ENCODE results near the gene BAG2. TPM values are rescaled to one million over a fixed set of nuclear protein-coding genes. Genes with fewer than 3 reads are reported as not detected.

BAG2 gene
- total and polyA plus RNA-seq, 2 of the 4 experiments (the other 2 are of a cell fraction), result 8.1 to 10.0 TPM

- H3K27ac ChIP-seq (ENCODE audit: insufficient read depth, low read length), result peak overlapping the region; percentile 26; the same call in 1 of the 2 replicates
- no peak overlapping the region for H2AFZ ChIP-seq (replicated peaks; ENCODE audit: low read length, poor library complexity)
- H2BK20ac ChIP-seq (ENCODE audit: low read depth, low read length), result no peak overlapping the region
- H3K18ac ChIP-seq (ENCODE audit: low read depth, low read length), result no peak overlapping the region
- dilution Hi-C loops (cut with HindIII; ENCODE audit: low sequenced_read_pairs, unreplicated experiment), result no loop called here
- no peak overlapping the region for H3K23ac ChIP-seq (ENCODE audit: low read depth, low read length)
- H2AK5ac ChIP-seq (ENCODE audit: low read depth, low read length), result no peak overlapping the region
- H3K9ac ChIP-seq (ENCODE audit: low read depth, low read length), result no peak overlapping the region; the same call in 1 of the 2 replicates
- H3K4me2 ChIP-seq (ENCODE audit: low read depth, low read length), result no peak overlapping the region
- no TSS peak for BruUV-seq (replicated peaks)
- ChIA-PET CTCF (no interaction called here), POLR2A (ENCODE audit: unreplicated experiment) (no interaction called here)
- no peak overlapping the region for H4K91ac ChIP-seq (ENCODE audit: insufficient read depth, low read depth, low read length)
- no peak overlapping the region for H4K8ac ChIP-seq (ENCODE audit: low read depth in 2 of 2, low read length in 2 of 2)
- no peaks in the 10 kb centered on the region for H3K27me3 ChIP-seq (ENCODE audit: control insufficient read depth, insufficient read depth, low read length)
- no peak overlapping the region for H3K4me3 ChIP-seq (ENCODE audit: insufficient read depth, low read depth, low read length)
- peaks cover 10% of the 10 kb centered on the region; the same call in 1 of the 2 replicates for H4K20me1 ChIP-seq (ENCODE audit: insufficient read depth, low read length)
- DNase-seq, result peak; percentile 31
- intact Hi-C loops (cut with micrococcal nuclease), result no loop called here
- H4K5ac ChIP-seq (ENCODE audit: low read depth, low read length), result no peak overlapping the region
- H2BK15ac ChIP-seq (ENCODE audit: low read depth, low read length), result no peak overlapping the region
- H3K9me1 ChIP-seq (ENCODE audit: insufficient read depth, low read length), result no peaks in the 10 kb centered on the region
- peaks cover 18 to 43% of the 10 kb centered on the region in 2 experiments for H3K79me1 ChIP-seq (ENCODE audit: low read depth in 1 of 2, low read length in 2 of 2)
- in situ Hi-C loops (cut with MboI; ENCODE audit: low sequenced_read_pairs), result no loop called here
- H3K9me3 ChIP-seq (ENCODE audit: control insufficient read depth, insufficient read depth, low read length), result no peaks in the 10 kb centered on the region
- TF ChIP-seq RCOR1 (IDR thresholded peaks at IDR 0.05; ENCODE audit: insufficient replicate concordance, low read length) (no peak), CEBPB (IDR thresholded peaks at IDR 0.05; ENCODE audit: low read depth, low read length) (peak; percentile 18; the same call in 1 of the 2 replicates)
- ATAC-seq (ENCODE audit: low read depth), result no peak
- H3K36me3 ChIP-seq (ENCODE audit: control insufficient read depth, insufficient read depth, low read length), result peaks cover 19% of the 10 kb centered on the region
- no peak overlapping the region for H3K14ac ChIP-seq (replicated peaks; ENCODE audit: low read depth, low read length)
- H2AK9ac ChIP-seq (replicated peaks; ENCODE audit: low read depth, low read length, poor library complexity), result no peak overlapping the region
- H2BK5ac ChIP-seq (ENCODE audit: low read depth, low read length, poor library complexity, severe bottlenecking), result peak overlapping the region; percentile 35
- no peak overlapping the region for H2BK120ac ChIP-seq (ENCODE audit: low read depth, low read length)
- no peak overlapping the region for H3K4ac ChIP-seq (ENCODE audit: low read depth, low read length)
- H3K4me1 ChIP-seq (ENCODE audit: control insufficient read depth, insufficient read depth, low read length), result peaks cover 2% of the 10 kb centered on the region; the same call in 1 of the 2 replicates
- H3K56ac ChIP-seq (ENCODE audit: extremely low read depth, insufficient read depth, low read length), result no peak overlapping the region; the same call in 1 of the 2 replicates
These were observed 21.1 kb downstream of the BAG2 start for GRCh38 chr6:57193177-57193576.
